ENCODE results near the gene KRT2. TPM values are rescaled to one million over a fixed set of nuclear protein-coding genes. Genes with fewer than 3 reads are reported as not detected.

The KRT2 gene
- total and polyA plus RNA-seq, 2 donors (not counting 1 experiment from before 2014, with no cell fraction given) = 0.04 TPM; not detected in 1

- no peaks in the 10 kb centered on the region for H3K9me3 ChIP-seq (ENCODE audit: control extremely low read depth in 1 of 3, control insufficient read depth in 2 of 3, insufficient read depth in 1 of 3, low read length in 2 of 3)
- Mint-ChIP-seq H3K9me3 (ENCODE audit: insufficient read depth) (no peaks in the 10 kb centered on the region), H3K4me1 (no peaks in the 10 kb centered on the region), H3K4me3 (no peak overlapping the region), H3K27me3 (peaks cover 22% of the 10 kb centered on the region), H3K27ac (no peak overlapping the region)
- ATAC-seq (ENCODE audit: low read depth) (no peak), DNase-seq (no peak)
- H3K27me3 ChIP-seq (replicated peaks in 1 of 4; ENCODE audit: control extremely low read depth in 1 of 4, control insufficient read depth in 3 of 4, insufficient read depth in 4 of 4, low read length in 3 of 4) = peaks cover 0 to 2% (median 0%) of the 10 kb centered on the region in 4 experiments
- no peak overlapping the region for H2AFZ ChIP-seq (ENCODE audit: insufficient read depth, low read depth, low read length, poor library complexity, severe bottlenecking)
- intact Hi-C loops (cut with micrococcal nuclease) = no loop called here
- H3K36me3 ChIP-seq (replicated peaks in 1 of 2; ENCODE audit: control extremely low read depth in 1 of 2, control insufficient read depth in 1 of 2, extremely low read depth in 1 of 2, insufficient read depth in 2 of 2, low read length in 1 of 2) = no peaks in the 10 kb centered on the region
- TF ChIP-seq, protein P1, sequence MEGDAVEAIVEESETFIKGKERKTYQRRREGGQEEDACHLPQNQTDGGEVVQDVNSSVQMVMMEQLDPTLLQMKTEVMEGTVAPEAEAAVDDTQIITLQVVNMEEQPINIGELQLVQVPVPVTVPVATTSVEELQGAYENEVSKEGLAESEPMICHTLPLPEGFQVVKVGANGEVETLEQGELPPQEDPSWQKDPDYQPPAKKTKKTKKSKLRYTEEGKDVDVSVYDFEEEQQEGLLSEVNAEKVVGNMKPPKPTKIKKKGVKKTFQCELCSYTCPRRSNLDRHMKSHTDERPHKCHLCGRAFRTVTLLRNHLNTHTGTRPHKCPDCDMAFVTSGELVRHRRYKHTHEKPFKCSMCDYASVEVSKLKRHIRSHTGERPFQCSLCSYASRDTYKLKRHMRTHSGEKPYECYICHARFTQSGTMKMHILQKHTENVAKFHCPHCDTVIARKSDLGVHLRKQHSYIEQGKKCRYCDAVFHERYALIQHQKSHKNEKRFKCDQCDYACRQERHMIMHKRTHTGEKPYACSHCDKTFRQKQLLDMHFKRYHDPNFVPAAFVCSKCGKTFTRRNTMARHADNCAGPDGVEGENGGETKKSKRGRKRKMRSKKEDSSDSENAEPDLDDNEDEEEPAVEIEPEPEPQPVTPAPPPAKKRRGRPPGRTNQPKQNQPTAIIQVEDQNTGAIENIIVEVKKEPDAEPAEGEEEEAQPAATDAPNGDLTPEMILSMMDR (IDR thresholded peaks at IDR 0.05) = no peak
- no peak for TF ChIP-seq EZH2 (IDR thresholded peaks at IDR 0.05; ENCODE audit: borderline replicate concordance, insufficient read depth, low read depth, low read length, poor library complexity, severe bottlenecking)
- POLR2A ChIA-PET = no interaction called here
- CTCF ChIA-PET = no interaction called here
- H3K9ac ChIP-seq (ENCODE audit: low read length) = no peak overlapping the region
- H3K27ac ChIP-seq (ENCODE audit: low read length in 2 of 2) = no peak overlapping the region
- no peak overlapping the region for H3K4me2 ChIP-seq (replicated peaks; ENCODE audit: low read depth, low read length, poor library complexity, severe bottlenecking)
- H3K4me1 ChIP-seq (ENCODE audit: control insufficient read depth in 2 of 2, insufficient read depth in 2 of 2, low read length in 2 of 2) = no peaks in the 10 kb centered on the region
- no peaks in the 10 kb centered on the region for H4K20me1 ChIP-seq (ENCODE audit: control insufficient read depth, insufficient read depth, low read length, poor library complexity, severe bottlenecking)
- 76% methylated on average over 9 of the region's 12 CpGs for WGBS (ENCODE audit: insufficient coverage)
- no peaks in the 10 kb centered on the region for H3K79me2 ChIP-seq (ENCODE audit: control insufficient read depth, insufficient read depth, low read length)
- H3K4me3 ChIP-seq (ENCODE audit: control extremely low read depth in 1 of 5, extremely low read depth in 1 of 5, insufficient read depth in 1 of 5, low read depth in 2 of 5, low read length in 4 of 5) = no peak overlapping the region
These were observed 22.6 kb downstream of the KRT2 start for GRCh38 chr12:52629281-52630007.

- 67% methylated on average over 2 of the region's 2 CpGs for WGBS (ENCODE audit: insufficient coverage)
- Histone ChIP-seq H3K4me1 (ENCODE audit: control insufficient read depth in 2 of 2, insufficient read depth in 2 of 2, low read length in 2 of 2) (no peaks in the 10 kb centered on the region), H3K4me2 (replicated peaks; ENCODE audit: low read depth, low read length, poor library complexity, severe bottlenecking) (no peak overlapping the region), H3K9ac (ENCODE audit: low read length) (no peak overlapping the region), H4K20me1 (ENCODE audit: control insufficient read depth, insufficient read depth, low read length, poor library complexity, severe bottlenecking) (no peaks in the 10 kb centered on the region), H3K27me3 (replicated peaks in 1 of 4; ENCODE audit: control extremely low read depth in 1 of 4, control insufficient read depth in 3 of 4, insufficient read depth in 4 of 4, low read length in 3 of 4) (no peaks in the 10 kb centered on the region), H3K9me3 (ENCODE audit: control extremely low read depth in 1 of 3, control insufficient read depth in 2 of 3, insufficient read depth in 1 of 3, low read length in 2 of 3) (no peaks in the 10 kb centered on the region), H3K27ac (ENCODE audit: low read length in 2 of 2) (no peak overlapping the region), H2AFZ (ENCODE audit: insufficient read depth, low read depth, low read length, poor library complexity, severe bottlenecking) (no peak overlapping the region), H3K36me3 (replicated peaks in 1 of 2; ENCODE audit: control extremely low read depth in 1 of 2, control insufficient read depth in 1 of 2, extremely low read depth in 1 of 2, insufficient read depth in 2 of 2, low read length in 1 of 2) (no peaks in the 10 kb centered on the region), H3K4me3 (ENCODE audit: control extremely low read depth in 1 of 5, extremely low read depth in 1 of 5, insufficient read depth in 1 of 5, low read depth in 2 of 5, low read length in 4 of 5) (no peak overlapping the region), H3K79me2 (ENCODE audit: control insufficient read depth, insufficient read depth, low read length) (no peaks in the 10 kb centered on the region)
- Mint-ChIP-seq H3K4me1 (no peaks in the 10 kb centered on the region), H3K9me3 (ENCODE audit: insufficient read depth) (no peaks in the 10 kb centered on the region), H3K27ac (no peak overlapping the region), H3K27me3 (peaks cover 18% of the 10 kb centered on the region), H3K4me3 (no peak overlapping the region)
- ATAC-seq (ENCODE audit: low read depth) = no peak
- no peak for DNase-seq
- ChIA-PET POLR2A (no interaction called here), CTCF (no interaction called here)
- TF ChIP-seq, protein P1 (IDR thresholded peaks at IDR 0.05) = no peak
- TF ChIP-seq EZH2 (IDR thresholded peaks at IDR 0.05; ENCODE audit: borderline replicate concordance, insufficient read depth, low read depth, low read length, poor library complexity, severe bottlenecking) = no peak
- intact Hi-C loops (cut with micrococcal nuclease) = no loop called here
These were observed 23.2 kb downstream of the KRT2 start for GRCh38 chr12:52628841-52629240.

Measured in B cell (primary cell).